Limb (tissue), 2 donors: ENCODE results near the gene SHH.

Experiments used
- DNase-seq, 2 donors: peaks; one replicate each; pipeline ENCODE4 v3.0.0-alpha.2; 2016; ENCODE audit errors: extremely low spot score in 2 of 2

Gene SHH

GRCh38 chr7:155792999-155793560 is 19.2 kb downstream of the SHH start:
- DNase-seq: no peak

- DNase-seq: no peak
Measured at GRCh38 chr7:155792315-155792960, 19.8 kb downstream of the SHH start.

GRCh38 chr7:155791836-155792235 is 20.4 kb downstream of the SHH start:
- DNase-seq: no peak

GRCh38 chr7:155791214-155791737 is 21.0 kb downstream of the SHH start:
- no peak for DNase-seq

GRCh38 chr7:155790666-155791065 is 21.6 kb downstream of the SHH start:
- DNase-seq: no peak

- no peak for DNase-seq
Measured at GRCh38 chr7:155789001-155789725, 23.1 kb downstream of the SHH start.

- no peak for DNase-seq
Measured at GRCh38 chr7:155788616-155789000, 23.7 kb downstream of the SHH start.

- DNase-seq: no peak
Measured at GRCh38 chr7:155787171-155787851, 25.0 kb downstream of the SHH start.

GRCh38 chr7:155786491-155786890 is 25.8 kb downstream of the SHH start:
- DNase-seq: no peak

GRCh38 chr7:155785536-155785935 is 26.7 kb downstream of the SHH start:
- no peak for DNase-seq

- no peak for DNase-seq
Measured at GRCh38 chr7:155782466-155782865, 29.8 kb downstream of the SHH start.

GRCh38 chr7:155781433-155781832 is 30.8 kb downstream of the SHH start:
- DNase-seq: no peak

GRCh38 chr7:155780884-155781283 is 31.4 kb downstream of the SHH start:
- DNase-seq: no peak

GRCh38 chr7:155778349-155778748 is 33.9 kb downstream of the SHH start:
- no peak for DNase-seq

- no peak for DNase-seq
Measured at GRCh38 chr7:155776606-155777005, 35.7 kb downstream of the SHH start.

GRCh38 chr7:155775691-155776090 is 36.6 kb downstream of the SHH start:
- no peak for DNase-seq

- DNase-seq: no peak
Measured at GRCh38 chr7:155774947-155775346, 37.3 kb downstream of the SHH start.

GRCh38 chr7:155773531-155773930 is 38.7 kb downstream of the SHH start:
- peak in 1 of 2 donors; percentile 1 for DNase-seq

GRCh38 chr7:155770241-155770640 is 42.0 kb downstream of the SHH start:
- DNase-seq: no peak

- DNase-seq: no peak
Measured at GRCh38 chr7:155769701-155770100, 42.6 kb downstream of the SHH start.

- DNase-seq: no peak
Measured at GRCh38 chr7:155766966-155767916, 45.0 kb downstream of the SHH start.
